Measurements from ENCODE around the gene CD22. TPM values are rescaled to one million over a fixed set of nuclear protein-coding genes. Genes with fewer than 3 reads are reported as not detected.

Gene CD22
- total RNA-seq, 2 experiments from 2014 or later: 0.52 to 0.67 TPM

- Mint-ChIP-seq H3K4me1 (ENCODE audit: low read depth) (no peaks in the 10 kb centered on the region), H3K27me3 (peaks cover 12% of the 10 kb centered on the region), H3K4me3 (no peak overlapping the region), H3K27ac (no peak overlapping the region), H3K36me3 (ENCODE audit: low read depth) (peaks cover 5% of the 10 kb centered on the region), H3K9me3 (peaks cover 8% of the 10 kb centered on the region)
- H3K27ac ChIP-seq (ENCODE audit: low read depth in 1 of 2, low read length in 2 of 2): no peak overlapping the region
- no peak overlapping the region for H3K4me3 ChIP-seq (ENCODE audit: low read length)
- TF ChIP-seq, protein P1, sequence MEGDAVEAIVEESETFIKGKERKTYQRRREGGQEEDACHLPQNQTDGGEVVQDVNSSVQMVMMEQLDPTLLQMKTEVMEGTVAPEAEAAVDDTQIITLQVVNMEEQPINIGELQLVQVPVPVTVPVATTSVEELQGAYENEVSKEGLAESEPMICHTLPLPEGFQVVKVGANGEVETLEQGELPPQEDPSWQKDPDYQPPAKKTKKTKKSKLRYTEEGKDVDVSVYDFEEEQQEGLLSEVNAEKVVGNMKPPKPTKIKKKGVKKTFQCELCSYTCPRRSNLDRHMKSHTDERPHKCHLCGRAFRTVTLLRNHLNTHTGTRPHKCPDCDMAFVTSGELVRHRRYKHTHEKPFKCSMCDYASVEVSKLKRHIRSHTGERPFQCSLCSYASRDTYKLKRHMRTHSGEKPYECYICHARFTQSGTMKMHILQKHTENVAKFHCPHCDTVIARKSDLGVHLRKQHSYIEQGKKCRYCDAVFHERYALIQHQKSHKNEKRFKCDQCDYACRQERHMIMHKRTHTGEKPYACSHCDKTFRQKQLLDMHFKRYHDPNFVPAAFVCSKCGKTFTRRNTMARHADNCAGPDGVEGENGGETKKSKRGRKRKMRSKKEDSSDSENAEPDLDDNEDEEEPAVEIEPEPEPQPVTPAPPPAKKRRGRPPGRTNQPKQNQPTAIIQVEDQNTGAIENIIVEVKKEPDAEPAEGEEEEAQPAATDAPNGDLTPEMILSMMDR (IDR thresholded peaks at IDR 0.05): no peak
- no peaks in the 10 kb centered on the region for H3K36me3 ChIP-seq (ENCODE audit: insufficient read depth, low read length)
- peaks cover 0 to 12% of the 10 kb centered on the region in 2 experiments for H3K9me3 ChIP-seq (ENCODE audit: control insufficient read depth in 1 of 2, insufficient read depth in 1 of 2, low read length in 2 of 2)
- DNase-seq (no peak), ATAC-seq (ENCODE audit: poor library complexity) (no peak)
- CTCF ChIA-PET: no interaction called here
- H3K27me3 ChIP-seq (ENCODE audit: control insufficient read depth in 1 of 2, insufficient read depth in 2 of 2, low read length in 2 of 2): no peaks in the 10 kb centered on the region
- intact Hi-C loops (cut with DNase I, micrococcal nuclease): no loop called here
- POLR2A ChIA-PET: no interaction called here
- no peaks in the 10 kb centered on the region for H3K4me1 ChIP-seq (ENCODE audit: insufficient read depth, low read length)
Measured at GRCh38 chr19:35381926-35382325, 52.9 kb downstream of the CD22 start.

DNA sequence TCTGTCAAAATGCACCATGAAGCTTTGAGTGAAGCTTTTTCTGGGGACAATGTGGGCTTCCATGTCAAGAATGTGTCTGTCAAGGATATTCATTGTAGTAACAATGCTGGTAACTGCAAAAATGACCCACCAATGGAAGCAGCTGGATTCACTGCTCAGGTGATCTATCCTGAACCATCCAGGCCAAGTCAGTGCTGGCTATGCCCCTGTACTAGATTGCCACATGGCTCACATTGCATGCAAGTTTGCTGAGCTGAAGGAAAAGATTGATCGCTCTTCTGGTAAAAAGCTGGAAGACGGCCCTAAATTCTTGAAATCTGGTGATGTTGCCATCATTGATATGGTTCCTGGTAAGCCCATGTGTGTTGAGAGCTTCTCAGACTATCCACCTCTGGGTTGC, 54.5 kb downstream of the CD22 start:
- Mint-ChIP-seq H3K27ac (no peak overlapping the region), H3K36me3 (ENCODE audit: low read depth) (peaks cover 5% of the 10 kb centered on the region), H3K27me3 (peaks cover 12% of the 10 kb centered on the region), H3K9me3 (peaks cover 6% of the 10 kb centered on the region), H3K4me1 (ENCODE audit: low read depth) (no peaks in the 10 kb centered on the region), H3K4me3 (no peak overlapping the region)
- ChIA-PET CTCF (no interaction called here), POLR2A (no interaction called here)
- intact Hi-C loops (cut with DNase I, micrococcal nuclease): no loop called here
- Histone ChIP-seq H3K4me1 (ENCODE audit: insufficient read depth, low read length) (no peaks in the 10 kb centered on the region), H3K36me3 (ENCODE audit: insufficient read depth, low read length) (no peaks in the 10 kb centered on the region), H3K4me3 (ENCODE audit: low read length) (no peak overlapping the region), H3K27me3 (ENCODE audit: control insufficient read depth in 1 of 2, insufficient read depth in 2 of 2, low read length in 2 of 2) (no peaks in the 10 kb centered on the region), H3K9me3 (ENCODE audit: control insufficient read depth in 1 of 2, insufficient read depth in 1 of 2, low read length in 2 of 2) (peaks cover 0 to 12% of the 10 kb centered on the region in 2 experiments), H3K27ac (ENCODE audit: low read depth in 1 of 2, low read length in 2 of 2) (no peak overlapping the region)
- ATAC-seq (ENCODE audit: poor library complexity) (no peak), DNase-seq (no peak)
- TF ChIP-seq, protein P1 (IDR thresholded peaks at IDR 0.05): no peak

- DNase-seq (no peak), ATAC-seq (ENCODE audit: poor library complexity) (no peak)
- Histone ChIP-seq H3K36me3 (ENCODE audit: insufficient read depth, low read length) (no peaks in the 10 kb centered on the region), H3K27me3 (ENCODE audit: control insufficient read depth in 1 of 2, insufficient read depth in 2 of 2, low read length in 2 of 2) (no peaks in the 10 kb centered on the region), H3K9me3 (ENCODE audit: control insufficient read depth in 1 of 2, insufficient read depth in 1 of 2, low read length in 2 of 2) (peaks cover 0 to 12% of the 10 kb centered on the region in 2 experiments), H3K4me3 (ENCODE audit: low read length) (no peak overlapping the region), H3K27ac (ENCODE audit: low read depth in 1 of 2, low read length in 2 of 2) (no peak overlapping the region), H3K4me1 (ENCODE audit: insufficient read depth, low read length) (no peaks in the 10 kb centered on the region)
- TF ChIP-seq, protein P1 (IDR thresholded peaks at IDR 0.05): no peak
- Mint-ChIP-seq H3K4me3 (no peak overlapping the region), H3K36me3 (ENCODE audit: low read depth) (peaks cover 5% of the 10 kb centered on the region), H3K4me1 (ENCODE audit: low read depth) (no peaks in the 10 kb centered on the region), H3K27me3 (peaks cover 4% of the 10 kb centered on the region), H3K27ac (no peak overlapping the region), H3K9me3 (peaks cover 3% of the 10 kb centered on the region)
- ChIA-PET POLR2A (no interaction called here), CTCF (no interaction called here)
- intact Hi-C loops (cut with DNase I, micrococcal nuclease): no loop called here
Measured at GRCh38 chr19:35388277-35389054, 59.5 kb downstream of the CD22 start.

All from CD4-positive, alpha-beta T cell (primary cell).